ENCODE results near the gene ADRA2C. TPM values are rescaled to one million over a fixed set of nuclear protein-coding genes. Genes with fewer than 3 reads are reported as not detected.

The ADRA2C gene
- total RNA-seq, 1 donor from 2014 or later, result 7.9 TPM

GRCh38 chr4:3791256-3791655 lies 25.1 kb downstream of the ADRA2C start:
- no peak for DNase-seq (ENCODE audit: extremely low spot score, unreplicated experiment)
- no peaks in the 10 kb centered on the region for H3K4me1 Mint-ChIP-seq (ENCODE audit: unreplicated experiment)
- peaks cover 26% of the 10 kb centered on the region for H3K27me3 Mint-ChIP-seq
- no peak overlapping the region for H3K4me3 Mint-ChIP-seq
- H3K9me3 Mint-ChIP-seq, result peaks cover 10% of the 10 kb centered on the region
- no peak overlapping the region for H3K27ac Mint-ChIP-seq
- no peak for TF ChIP-seq CTCF (conservative IDR thresholded peaks at IDR 0.05)
- no peaks in the 10 kb centered on the region for H3K36me3 Mint-ChIP-seq

DNA sequence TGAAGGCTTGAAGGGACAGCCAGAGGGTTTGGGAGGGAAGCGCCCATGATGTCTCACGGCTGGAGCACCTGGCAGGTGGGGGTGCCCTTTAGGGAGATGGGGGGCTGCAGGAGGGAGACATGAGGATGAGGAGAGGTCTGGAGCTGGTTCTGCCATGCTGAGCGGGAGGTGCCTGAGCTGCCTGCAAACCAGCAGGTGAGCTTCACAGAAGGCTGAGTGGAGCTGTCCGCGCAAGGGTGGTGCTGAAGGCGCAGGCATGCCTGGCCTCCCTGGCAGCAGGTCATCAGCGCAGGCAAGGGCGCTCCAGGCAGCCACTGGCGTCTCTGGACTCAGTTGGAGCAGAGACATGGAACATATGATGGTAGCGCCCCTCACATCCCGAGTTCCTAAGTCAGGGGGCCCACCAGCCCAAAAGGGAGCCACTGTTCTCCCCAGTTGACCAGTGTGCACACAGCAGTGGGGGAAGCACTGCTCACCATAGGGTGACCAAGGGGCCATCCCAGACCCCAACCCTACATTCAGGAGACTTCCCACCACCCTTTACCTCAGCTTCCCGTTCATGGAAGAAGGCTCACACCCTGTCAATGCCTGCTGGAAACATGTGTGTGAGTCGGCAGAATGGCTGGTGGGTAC lies 25.8 kb downstream of the ADRA2C start:
- Mint-ChIP-seq H3K4me1 (ENCODE audit: unreplicated experiment) (no peaks in the 10 kb centered on the region), H3K36me3 (no peaks in the 10 kb centered on the region), H3K27ac (no peak overlapping the region), H3K4me3 (no peak overlapping the region), H3K9me3 (peaks cover 10% of the 10 kb centered on the region), H3K27me3 (peaks cover 26% of the 10 kb centered on the region)
- peak; percentile 83 for DNase-seq (ENCODE audit: extremely low spot score, unreplicated experiment)
- no peak for TF ChIP-seq CTCF (conservative IDR thresholded peaks at IDR 0.05)

- Mint-ChIP-seq H3K9me3 (peaks cover 10% of the 10 kb centered on the region), H3K4me3 (no peak overlapping the region)
- no peak for DNase-seq (ENCODE audit: extremely low spot score, unreplicated experiment)
Observed at GRCh38 chr4:3792813-3793212, 26.6 kb downstream of the ADRA2C start.

DNA sequence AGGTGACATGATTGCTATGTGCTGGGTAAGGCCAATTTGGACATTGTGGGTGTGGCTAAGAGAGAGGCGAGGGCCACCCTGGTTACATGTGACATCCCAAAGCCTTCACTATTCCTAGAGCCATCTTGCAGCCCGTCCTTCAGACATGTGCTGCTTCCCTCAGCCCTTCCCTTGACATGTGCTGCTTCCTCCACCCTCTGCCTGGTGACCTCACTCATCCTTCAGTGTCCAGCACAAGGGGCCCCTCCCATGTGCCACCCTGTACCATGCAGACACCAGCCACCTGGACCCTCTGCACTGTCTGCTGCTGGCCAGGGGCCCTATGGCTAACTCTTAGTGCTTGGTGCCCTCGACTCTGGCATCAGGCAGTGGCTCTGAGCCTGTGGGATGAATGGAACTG lies 27.4 kb downstream of the ADRA2C start:
- H3K9me3 Mint-ChIP-seq, result peaks cover 10% of the 10 kb centered on the region
- no peak overlapping the region for H3K27ac Mint-ChIP-seq
- H3K36me3 Mint-ChIP-seq, result no peaks in the 10 kb centered on the region
- H3K27me3 Mint-ChIP-seq, result peaks cover 23% of the 10 kb centered on the region
- no peak for TF ChIP-seq CTCF (conservative IDR thresholded peaks at IDR 0.05)
- H3K4me3 Mint-ChIP-seq, result no peak overlapping the region
- H3K4me1 Mint-ChIP-seq (ENCODE audit: unreplicated experiment), result no peaks in the 10 kb centered on the region
- no peak for DNase-seq (ENCODE audit: extremely low spot score, unreplicated experiment)

More at GRCh38 chr4:3792813-3793212, 26.6 kb downstream of the ADRA2C start:
- Mint-ChIP-seq H3K27ac (no peak overlapping the region), H3K36me3 (no peaks in the 10 kb centered on the region), H3K4me1 (ENCODE audit: unreplicated experiment) (no peaks in the 10 kb centered on the region), H3K27me3 (peaks cover 23% of the 10 kb centered on the region)
- peak; percentile 60 for TF ChIP-seq CTCF (conservative IDR thresholded peaks at IDR 0.05)

- no peaks in the 10 kb centered on the region for H3K4me1 Mint-ChIP-seq (ENCODE audit: unreplicated experiment)
Observed at GRCh38 chr4:3796960-3797359, 30.8 kb downstream of the ADRA2C start.

More at GRCh38 chr4:3796960-3797359, 30.8 kb downstream of the ADRA2C start:
- Mint-ChIP-seq H3K9me3 (peaks cover 10% of the 10 kb centered on the region), H3K27ac (no peak overlapping the region), H3K36me3 (no peaks in the 10 kb centered on the region), H3K4me3 (no peak overlapping the region), H3K27me3 (peaks cover 32% of the 10 kb centered on the region)
- no peak for TF ChIP-seq CTCF (conservative IDR thresholded peaks at IDR 0.05)
- DNase-seq (ENCODE audit: extremely low spot score, unreplicated experiment), result no peak
